Measurements from ENCODE around the gene CD99L2.

DNA sequence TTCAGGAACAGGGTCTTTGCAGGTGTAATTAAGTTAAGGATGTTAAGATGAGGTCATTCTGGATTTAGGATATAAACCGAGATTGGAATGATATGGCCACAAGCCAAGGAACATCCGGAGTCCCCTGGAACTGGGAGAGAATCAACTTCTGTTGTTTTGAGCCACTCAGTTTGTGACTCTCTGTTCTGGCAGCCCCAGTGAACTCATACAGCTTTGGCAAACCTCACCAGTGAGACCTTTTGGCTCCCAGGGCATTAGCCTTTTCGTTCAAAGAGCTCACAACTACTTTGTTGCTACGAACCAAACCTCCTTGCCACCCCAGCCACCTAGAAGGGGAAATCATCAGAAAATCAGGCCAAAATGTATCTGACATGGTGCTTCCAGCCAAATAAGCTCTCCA lies 124.8 kb downstream of the CD99L2 start:
- TF ChIP-seq CTCF (IDR thresholded peaks at IDR 0.05): no peak
- TF ChIP-seq SIN3A (IDR thresholded peaks at IDR 0.05; ENCODE audit: borderline replicate concordance, insufficient read depth, low read depth, low read length): no peak
- TF ChIP-seq REST (IDR thresholded peaks at IDR 0.05; ENCODE audit: insufficient read depth in 1 of 2, low read depth in 2 of 2, low read length in 1 of 2): no peak
- TF ChIP-seq POLR2AphosphoS5 (IDR thresholded peaks at IDR 0.05; ENCODE audit: low read depth, low read length): no peak
- TF ChIP-seq TCF7L2 (IDR thresholded peaks at IDR 0.05; ENCODE audit: low read depth, low read length): no peak
